Transverse colon (tissue), 4 donors: ENCODE measurements around the gene LRP2. TPM values are rescaled to one million over a fixed set of nuclear protein-coding genes. Genes with fewer than 3 reads are reported as not detected.

ENCODE experiments used
- DNase-seq: peaks from one replicate; pipeline ENCODE4 v3.0.0-alpha.2; 2019
- H3K27ac ChIP-seq, 4 donors: fragments of 200-600 bp; sonication (generic); 2 replicates each; pipeline ENCODE4 v1.5.1; 2016 to 2018; ENCODE audit warnings: inconsistent platforms in 4 of 4
- H3K27me3 ChIP-seq: fragments of 200-600 bp; sonication (generic); 2 replicates; pipeline ENCODE4 v1.5.1; 2017; ENCODE audit warnings: inconsistent platforms
- H3K36me3 ChIP-seq, 4 donors: fragments of 200-600 bp; sonication (generic); 2 replicates each; pipeline ENCODE4 v1.5.1; 2017 to 2019; ENCODE audit warnings: inconsistent platforms in 4 of 4
- H3K4me1 ChIP-seq, 4 donors: fragments of 200-600 bp; sonication (generic); 2 replicates each; pipeline ENCODE4 v1.5.1; 2017 to 2020; ENCODE audit warnings: inconsistent platforms in 4 of 4
- H3K4me3 ChIP-seq, 4 donors: fragments of 200-600 bp; sonication (generic); 1 replicate in 1 of 4; 2 replicates in 3 of 4; pipeline versions ENCODE4 v1.5.1 to v1.6.1; 2017 to 2019; ENCODE audit warnings: inconsistent platforms in 4 of 4
- H3K9me3 ChIP-seq, 2 donors: fragments of 200-600 bp; sonication (generic); 2 replicates each; pipeline ENCODE4 v1.5.1; 2017 to 2019; ENCODE audit warnings: inconsistent platforms in 2 of 2
- CTCF ChIP-seq, 5 experiments: fragments of 200-600 bp in 3 of 5; fragments of 450-650 bp in 2 of 5; sonication (generic) in 3 of 5; IDR thresholded peaks; 1 replicate in 2 of 5; 2 replicates in 3 of 5; pipeline ENCODE4 v1.5.1; 2016 to 2017; ENCODE audit warnings: antibody characterized with exemption in 5 of 5, inconsistent platforms in 3 of 5, mild to moderate bottlenecking in 2 of 5, moderate library complexity in 1 of 5
- EP300 ChIP-seq: sonication (generic); formaldehyde crosslinking; IDR thresholded peaks from one replicate; pipeline ENCODE4 v1.6.1; 2017; ENCODE audit warnings: antibody characterized with exemption, low read depth
- POLR2A ChIP-seq: fragments of 450-650 bp; IDR thresholded peaks from one replicate; pipeline ENCODE4 v1.6.1; 2016; ENCODE audit warnings: antibody characterized with exemption, mild to moderate bottlenecking, moderate library complexity
- POLR2AphosphoS5 ChIP-seq, 3 donors: sonication (generic); formaldehyde crosslinking; IDR thresholded peaks; one replicate each; pipeline ENCODE4 v1.6.1; 2016; ENCODE audit warnings: antibody characterized with exemption in 3 of 3
- WGBS, 2 donors: methylation state at CpG; one replicate each; pipeline ENCODE4 v1.1.5; 2018; ENCODE audit warnings: low coverage in 1 of 2; 5-methylcytosine and 5-hydroxymethylcytosine counted together
- in situ Hi-C, 4 donors: fragments of 200-750 bp; cut with MboI; loops; one replicate each; pipeline versions ENCODE4 v1.15.0 to v1.15.1; 2017; ENCODE audit warnings: low sequenced_read_pairs in 3 of 4, low pct_ligation_motif_present in 1 of 4, low pct_unique_long_range_greater_than_20kb in 1 of 4
- intact Hi-C: fragments of 100-400 bp; cut with DNase I; formaldehyde crosslinking; loops from one replicate; pipeline ENCODE4 v1.15.1; 2023; ENCODE audit warnings: low total_unique reads
- total RNA-seq, 4 donors: library from RNA; depleted of rRNA; stranded (reverse); fragments of >200 nt; gene quantifications; one replicate each; pipeline ENCODE4 v1.1.0, GENCODE V29; 2016

The LRP2 gene
- total RNA-seq, 4 donors from 2014 or later, result not detected

DNA sequence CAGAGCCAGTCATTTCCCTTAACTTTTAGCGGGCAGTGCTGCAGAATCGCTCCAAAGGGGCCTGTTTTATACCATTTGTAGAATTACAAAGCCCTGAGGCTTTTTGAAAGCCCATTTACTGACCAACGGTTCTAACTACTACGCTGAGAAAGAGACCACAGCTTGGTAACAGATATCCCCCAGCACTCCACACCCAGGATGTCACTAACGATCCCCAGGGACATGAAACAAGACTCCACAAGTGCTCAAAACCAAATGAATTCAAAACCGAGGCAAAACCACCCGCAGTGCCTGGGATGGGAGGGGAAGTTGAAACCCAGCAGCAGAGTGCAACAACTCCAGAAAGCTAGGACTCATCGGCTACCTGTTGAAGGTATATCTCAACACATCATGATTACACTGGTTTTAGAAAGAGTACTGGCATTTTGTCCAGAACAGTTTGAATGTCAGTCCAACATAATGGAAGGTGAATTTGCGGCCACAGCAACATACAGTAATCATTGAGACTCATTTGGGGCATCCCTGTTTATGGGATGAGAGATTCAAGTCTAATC lies 33.6 kb upstream of the LRP2 start:
- intact Hi-C loops (no loop called here), in situ Hi-C loops (no loop called here)
- Histone ChIP-seq H3K4me1 (no peaks in the 10 kb centered on the region), H3K4me3 (no peak overlapping the region), H3K36me3 (no peaks in the 10 kb centered on the region), H3K9me3 (no peaks in the 10 kb centered on the region), H3K27me3 (peaks cover 7% of the 10 kb centered on the region), H3K27ac (no peak overlapping the region)
- no peak for TF ChIP-seq CTCF (IDR thresholded peaks at IDR 0.05)
- no peak for TF ChIP-seq EP300
- no peak for TF ChIP-seq POLR2AphosphoS5 (IDR thresholded peaks at IDR 0.05)
- no peak for TF ChIP-seq POLR2A
- no peak for DNase-seq
- 64 to 75% methylated on average over 1 to 9 of the region's 9 CpGs for WGBS, 2 donors

GRCh38 chr2:169393068-169393590 lies 30.8 kb upstream of the LRP2 start:
- 40 to 51% methylated on average over 5 to 7 of the region's 7 CpGs for WGBS, 2 donors

DNA sequence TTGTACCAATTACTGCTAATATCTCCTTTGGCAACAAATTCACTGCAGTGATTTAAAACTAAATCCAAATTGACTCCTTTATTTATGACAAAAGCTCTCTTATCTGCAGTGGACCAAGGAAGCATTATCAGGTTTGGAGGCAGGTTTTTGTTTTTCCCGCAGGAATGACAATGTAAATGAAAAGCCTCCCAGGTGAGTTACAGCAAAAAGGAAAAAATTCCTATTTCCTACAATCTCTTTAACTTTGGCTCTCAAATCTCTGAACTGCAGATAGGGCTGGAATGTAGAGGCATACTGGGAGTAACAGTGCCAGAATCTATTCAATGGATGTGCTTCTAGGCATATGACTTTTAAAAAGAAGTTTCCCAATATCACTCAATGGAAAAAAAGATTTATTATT lies 28.9 kb upstream of the LRP2 start:
- in situ Hi-C loops, result no loop called here
- no peaks in the 10 kb centered on the region for H3K36me3 ChIP-seq
- 50 to 55% methylated on average over 1 of the region's 1 CpG for WGBS, 2 donors

More at GRCh38 chr2:169393068-169393590, 30.8 kb upstream of the LRP2 start:
- in situ Hi-C loops (no loop called here), intact Hi-C loops (no loop called here)
- no peak for DNase-seq
- Histone ChIP-seq H3K4me3 (no peak overlapping the region), H3K9me3 (no peaks in the 10 kb centered on the region), H3K27me3 (peaks cover 9% of the 10 kb centered on the region), H3K4me1 (no peaks in the 10 kb centered on the region), H3K36me3 (no peaks in the 10 kb centered on the region), H3K27ac (no peak overlapping the region)
- no peak for TF ChIP-seq CTCF (IDR thresholded peaks at IDR 0.05)
- TF ChIP-seq POLR2AphosphoS5 (IDR thresholded peaks at IDR 0.05), result no peak
- TF ChIP-seq POLR2A, result no peak
- TF ChIP-seq EP300, result no peak

GRCh38 chr2:169388161-169388560 lies 25.8 kb upstream of the LRP2 start:
- intact Hi-C loops, result loop anchor here (5.0 kb wide), 1 partner anchor 1656 kb away; no protein-coding TSS in a partner anchor
- WGBS, 2 donors, result 60 to 69% methylated on average over 3 of the region's 3 CpGs

More for the DNA sequence above, 28.9 kb upstream of the LRP2 start:
- Histone ChIP-seq H3K9me3 (no peaks in the 10 kb centered on the region), H3K4me3 (no peak overlapping the region), H3K27me3 (peaks cover 9% of the 10 kb centered on the region), H3K4me1 (no peaks in the 10 kb centered on the region), H3K27ac (no peak overlapping the region)
- DNase-seq, result no peak
- intact Hi-C loops, result no loop called here
- TF ChIP-seq CTCF (IDR thresholded peaks at IDR 0.05), result no peak
- no peak for TF ChIP-seq POLR2AphosphoS5 (IDR thresholded peaks at IDR 0.05)
- TF ChIP-seq POLR2A, result no peak
- TF ChIP-seq EP300, result no peak

More at GRCh38 chr2:169388161-169388560, 25.8 kb upstream of the LRP2 start:
- Histone ChIP-seq H3K4me1 (no peaks in the 10 kb centered on the region), H3K36me3 (no peaks in the 10 kb centered on the region), H3K27me3 (peaks cover 9% of the 10 kb centered on the region), H3K4me3 (no peak overlapping the region), H3K9me3 (no peaks in the 10 kb centered on the region), H3K27ac (no peak overlapping the region)
- no peak for DNase-seq
- TF ChIP-seq EP300 (no peak), CTCF (IDR thresholded peaks at IDR 0.05) (no peak), POLR2AphosphoS5 (IDR thresholded peaks at IDR 0.05) (no peak), POLR2A (no peak)
- in situ Hi-C loops, result no loop called here
